Lower leg skin (tissue), 4 donors: ENCODE results near the gene RABEPK. TPM values are rescaled to one million over a fixed set of nuclear protein-coding genes. Genes with fewer than 3 reads are reported as not detected.

ENCODE experiments used
- DNase-seq, 2 donors: peaks; one replicate each; pipeline ENCODE4 v3.0.0-alpha.2; 2019; ENCODE audit warnings: low spot score in 2 of 2
- H3K4me3 ChIP-seq: fragments of 200-600 bp; sonication (generic); 2 replicates; pipeline ENCODE4 v1.5.1; 2017; ENCODE audit warnings: mild to moderate bottlenecking, low read depth; ENCODE audit not compliant: poor library complexity, severe bottlenecking
- POLR2A ChIP-seq, 2 donors: fragments of 450-650 bp; IDR thresholded peaks; one replicate each; pipeline ENCODE4 v1.6.1; 2016 to 2017; ENCODE audit warnings: antibody characterized with exemption in 2 of 2, mild to moderate bottlenecking in 1 of 2, moderate library complexity in 1 of 2
- WGBS, 2 donors: methylation state at CpG; one replicate each; pipeline ENCODE4 v1.1.5; 2018; 5-methylcytosine and 5-hydroxymethylcytosine counted together
- intact Hi-C: fragments of 100-400 bp; cut with DNase I; formaldehyde crosslinking; loops from one replicate; pipeline ENCODE4 v1.15.0; 2023; ENCODE audit warnings: low total_unique reads
- total RNA-seq, 4 donors: library from RNA; depleted of rRNA; stranded (reverse); fragments of >200 nt; gene quantifications; one replicate each; pipeline ENCODE4 v1.1.0, GENCODE V29; 2016
- TF ChIP-seq, protein P1 (sequence below), 3 donors: fragments of 450-650 bp; IDR thresholded peaks; one replicate each; pipeline ENCODE4 v1.5.1; 2016; ENCODE audit warnings: antibody characterized with exemption in 3 of 3, mild to moderate bottlenecking in 3 of 3, moderate library complexity in 2 of 3

The RABEPK gene
- total RNA-seq, 4 donors from 2014 or later, result 12.3 to 17.9 (median 14.1) TPM

DNA sequence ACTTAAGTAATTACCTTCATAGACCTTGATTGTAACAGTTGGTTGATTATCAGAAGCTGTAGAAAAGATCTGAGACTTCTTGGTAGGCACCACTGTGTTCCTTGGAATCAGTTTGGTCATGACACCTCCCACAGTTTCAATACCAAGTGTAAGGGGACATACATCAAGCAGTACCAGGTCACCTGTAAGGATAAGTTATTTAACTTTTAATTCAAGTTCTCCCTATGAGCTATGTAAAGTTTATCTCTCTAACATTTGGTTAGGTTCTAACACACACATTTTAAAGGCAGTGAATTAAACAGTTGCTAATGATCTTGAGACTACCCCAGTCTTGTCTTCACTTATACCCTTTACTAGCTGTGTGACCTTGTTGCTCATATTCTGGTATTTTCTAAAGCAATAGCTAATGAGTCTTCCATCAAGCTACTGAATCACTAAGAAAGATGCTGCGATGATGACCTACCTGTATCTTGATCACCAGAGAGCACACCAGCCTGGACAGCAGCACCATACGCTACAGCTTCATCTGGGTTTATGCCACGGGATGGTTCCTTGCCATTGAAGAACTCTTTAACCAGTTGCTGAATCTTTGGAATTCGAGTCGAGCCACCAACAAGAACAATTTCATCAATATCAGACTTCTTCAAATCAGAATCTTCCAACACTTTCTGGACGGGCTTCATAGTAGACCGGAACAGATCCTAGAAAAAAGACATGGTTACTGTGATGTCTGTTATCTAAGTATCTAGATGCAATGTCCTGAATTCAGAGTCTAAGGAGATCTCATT, 38.0 kb downstream of the RABEPK start:
- 86 to 87% methylated on average over 7 of the region's 7 CpGs for WGBS, 2 donors
- no peak overlapping the region for H3K4me3 ChIP-seq
- TF ChIP-seq, protein P1, sequence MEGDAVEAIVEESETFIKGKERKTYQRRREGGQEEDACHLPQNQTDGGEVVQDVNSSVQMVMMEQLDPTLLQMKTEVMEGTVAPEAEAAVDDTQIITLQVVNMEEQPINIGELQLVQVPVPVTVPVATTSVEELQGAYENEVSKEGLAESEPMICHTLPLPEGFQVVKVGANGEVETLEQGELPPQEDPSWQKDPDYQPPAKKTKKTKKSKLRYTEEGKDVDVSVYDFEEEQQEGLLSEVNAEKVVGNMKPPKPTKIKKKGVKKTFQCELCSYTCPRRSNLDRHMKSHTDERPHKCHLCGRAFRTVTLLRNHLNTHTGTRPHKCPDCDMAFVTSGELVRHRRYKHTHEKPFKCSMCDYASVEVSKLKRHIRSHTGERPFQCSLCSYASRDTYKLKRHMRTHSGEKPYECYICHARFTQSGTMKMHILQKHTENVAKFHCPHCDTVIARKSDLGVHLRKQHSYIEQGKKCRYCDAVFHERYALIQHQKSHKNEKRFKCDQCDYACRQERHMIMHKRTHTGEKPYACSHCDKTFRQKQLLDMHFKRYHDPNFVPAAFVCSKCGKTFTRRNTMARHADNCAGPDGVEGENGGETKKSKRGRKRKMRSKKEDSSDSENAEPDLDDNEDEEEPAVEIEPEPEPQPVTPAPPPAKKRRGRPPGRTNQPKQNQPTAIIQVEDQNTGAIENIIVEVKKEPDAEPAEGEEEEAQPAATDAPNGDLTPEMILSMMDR (IDR thresholded peaks at IDR 0.05), result no peak
- TF ChIP-seq POLR2A (IDR thresholded peaks at IDR 0.05), result no peak
- DNase-seq, result no peak
- intact Hi-C loops, result no loop called here

DNA sequence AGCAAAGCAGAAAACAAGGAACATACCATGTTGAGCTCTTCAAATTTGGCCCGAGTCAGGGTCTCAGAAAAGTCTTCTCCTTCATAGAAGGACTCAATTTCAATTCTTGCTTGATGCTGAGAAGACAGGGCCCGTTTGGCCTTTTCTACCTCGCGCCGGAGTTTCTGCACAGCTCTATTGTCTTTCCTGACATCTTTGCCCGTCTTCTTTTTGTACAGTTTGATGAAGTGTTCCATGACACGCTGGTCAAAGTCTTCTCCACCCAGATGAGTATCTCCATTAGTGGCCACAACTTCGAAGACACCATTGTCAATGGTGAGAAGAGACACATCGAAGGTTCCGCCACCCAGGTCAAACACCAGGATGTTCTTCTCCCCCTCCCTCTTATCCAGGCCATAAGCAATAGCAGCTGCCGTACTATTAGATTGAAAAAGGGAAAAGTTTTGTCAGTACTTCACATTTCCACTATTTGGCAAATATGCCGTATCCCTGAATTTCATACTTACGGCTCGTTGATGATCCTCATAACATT, 38.6 kb downstream of the RABEPK start:
- no peak overlapping the region for H3K4me3 ChIP-seq
- DNase-seq, result no peak
- TF ChIP-seq, protein P1 (IDR thresholded peaks at IDR 0.05), result no peak
- intact Hi-C loops, result no loop called here
- 77 to 85% methylated on average over 14 of the region's 14 CpGs for WGBS, 2 donors

DNA sequence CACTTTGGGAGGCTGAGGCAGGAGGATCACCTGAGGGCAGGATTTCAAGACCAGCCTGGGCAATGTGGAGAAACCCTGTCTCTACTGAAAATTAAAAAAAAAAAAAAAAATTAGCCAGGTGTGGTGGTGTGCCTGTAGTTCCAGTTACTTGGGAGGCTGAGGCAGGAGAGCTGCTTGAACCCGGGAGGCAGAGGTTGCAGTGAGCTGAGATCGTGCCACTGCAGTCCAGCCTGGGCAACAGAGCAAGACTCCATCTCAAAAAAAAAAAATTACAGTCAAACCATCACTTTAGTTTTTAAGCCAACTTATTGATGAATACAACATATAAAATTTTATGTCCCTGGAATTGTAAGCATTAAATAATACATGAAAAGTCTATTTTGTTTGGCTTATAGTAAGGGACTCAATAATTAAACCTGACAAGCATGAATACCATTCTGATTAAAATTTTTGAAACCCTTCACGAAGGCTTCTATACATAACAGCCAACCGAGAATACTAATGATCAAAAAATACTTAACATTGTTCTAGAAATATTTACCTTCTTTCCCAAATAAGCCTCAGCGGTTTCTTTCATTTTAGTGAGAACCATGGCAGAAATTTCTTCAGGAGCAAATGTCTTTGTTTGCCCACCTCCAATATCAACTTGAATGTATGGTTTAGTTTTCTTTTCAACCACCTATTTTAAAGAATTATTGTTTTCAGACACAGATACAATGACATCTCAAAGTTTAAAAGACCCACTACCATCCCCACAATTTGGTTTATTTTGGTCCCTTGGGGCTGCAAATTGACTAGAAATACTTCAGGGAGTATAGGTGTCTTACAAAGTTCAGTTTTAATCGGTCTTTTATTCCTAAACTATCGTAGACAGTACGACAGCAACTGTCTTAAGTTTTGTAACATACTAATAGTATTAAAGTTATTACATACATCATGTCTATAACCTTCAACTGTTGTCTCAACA, 39.6 kb downstream of the RABEPK start:
- peak overlapping the region; percentile 90 for H3K4me3 ChIP-seq
- no peak for DNase-seq
- WGBS, 2 donors, result 22 to 23% methylated on average over 8 of the region's 8 CpGs
- intact Hi-C loops, result no loop called here
- TF ChIP-seq, protein P1 (IDR thresholded peaks at IDR 0.05), result no peak
- TF ChIP-seq POLR2A (IDR thresholded peaks at IDR 0.05), result no peak

DNA sequence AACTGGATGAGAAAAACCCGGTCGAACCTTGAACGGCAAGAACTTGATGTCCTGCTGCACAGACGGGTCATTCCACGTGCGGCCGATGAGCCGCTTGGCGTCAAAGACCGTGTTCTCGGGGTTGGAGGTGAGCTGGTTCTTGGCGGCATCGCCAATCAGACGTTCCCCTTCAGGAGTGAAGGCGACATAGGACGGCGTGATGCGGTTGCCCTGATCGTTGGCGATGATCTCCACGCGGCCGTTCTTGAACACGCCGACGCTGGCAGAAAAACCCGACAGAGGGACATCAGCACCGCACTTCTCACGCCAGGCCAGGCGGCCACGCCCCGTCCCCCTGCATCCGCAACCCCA, 40.3 kb downstream of the RABEPK start:
- peak overlapping the region; percentile 90 for H3K4me3 ChIP-seq
- WGBS, 2 donors, result 0% methylated on average over 14 to 22 of the region's 33 CpGs
- intact Hi-C loops, result no loop called here
- TF ChIP-seq, protein P1 (IDR thresholded peaks at IDR 0.05), result no peak
- no peak for TF ChIP-seq POLR2A (IDR thresholded peaks at IDR 0.05)
- DNase-seq, result peak in 1 of 2 donors; percentile 37

DNA sequence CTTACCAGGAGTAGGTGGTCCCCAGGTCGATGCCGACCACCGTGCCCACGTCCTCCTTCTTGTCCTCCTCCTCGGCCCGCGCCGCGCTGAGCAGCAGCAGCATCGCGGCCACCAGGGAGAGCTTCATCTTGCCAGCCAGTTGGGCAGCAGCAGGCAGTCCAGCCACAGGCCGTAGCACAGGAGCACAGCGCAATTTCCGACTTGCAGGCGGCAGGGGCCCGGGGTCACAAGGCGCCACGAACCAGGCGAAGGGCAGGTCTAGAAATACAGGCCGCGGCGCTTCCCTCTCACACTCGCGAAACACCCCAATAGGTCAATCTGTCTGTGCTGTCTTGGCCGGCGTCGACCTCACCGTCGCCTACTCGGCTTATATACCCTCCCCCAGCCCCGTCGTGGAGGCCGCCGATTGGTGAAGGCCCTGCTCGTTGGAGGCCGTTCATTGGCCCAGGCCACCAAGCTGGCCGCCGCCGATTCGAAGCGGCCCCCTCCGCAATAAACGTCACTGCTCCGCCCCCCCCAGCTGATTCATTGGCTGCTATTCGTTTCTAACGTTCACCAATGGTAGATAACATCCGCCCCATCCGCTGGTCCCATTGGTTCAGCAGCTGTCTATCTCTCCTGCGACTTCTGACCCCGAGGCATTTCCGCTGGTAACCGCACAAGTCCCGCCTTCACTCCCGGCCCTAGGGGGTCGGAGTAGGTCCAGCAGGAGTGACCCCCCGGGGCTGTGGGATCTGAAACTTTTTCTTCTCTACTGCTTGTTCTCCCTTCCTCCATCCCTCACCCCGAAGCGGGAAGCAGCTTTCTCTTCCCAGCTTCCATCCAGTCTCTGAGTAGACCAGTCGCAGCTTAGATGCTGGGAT, 40.9 kb downstream of the RABEPK start, which contains the start of gene HSPA5:
Gene HSPA5 (minus strand): TSS at position 344 of the 863 bp plus-strand sequence. CDS start 217 bp downstream, at position 127.
- intact Hi-C loops, result no loop called here
- peak in 1 of 2 donors; percentile 94 for TF ChIP-seq POLR2A (IDR thresholded peaks at IDR 0.05)
- TF ChIP-seq, protein P1 (IDR thresholded peaks at IDR 0.05), result peak in 1 of 3 donors; percentile 36
- peak within 1 kb of the TSS; percentile 90 for H3K4me3 ChIP-seq
- 0 to 1% methylated on average over 46 to 50 of the region's 59 CpGs for WGBS, 2 donors
- peak; percentile 100 for DNase-seq
